Measurements from ENCODE around the gene GPAT3. TPM values are rescaled to one million over a fixed set of nuclear protein-coding genes. Genes with fewer than 3 reads are reported as not detected.

Gene GPAT3
- total RNA-seq, 1 experiment from 2014 or later, result 15.1 TPM

- POLR2A ChIA-PET, result no interaction called here
- no peaks in the 10 kb centered on the region for H3K9me3 ChIP-seq (ENCODE audit: control insufficient read depth, insufficient read depth, low read depth, low read length)
- no peak overlapping the region for H3K4me3 ChIP-seq (ENCODE audit: low read depth in 2 of 2, low read length in 2 of 2)
- no peak overlapping the region for H3K27ac ChIP-seq (ENCODE audit: low read length)
- in situ Hi-C loops (cut with HindIII; ENCODE audit: low pct_unique_long_range_greater_than_20kb, low sequenced_read_pairs), result no loop called here
- ATAC-seq (peak; percentile 48; the same call in 1 of the 2 replicates), DNase-seq (ENCODE audit: low read depth, low spot score) (no peak)
- no peaks in the 10 kb centered on the region; the same call in 1 of the 2 replicates for H3K36me3 ChIP-seq (ENCODE audit: control insufficient read depth, insufficient read depth, low read length)
- TF ChIP-seq CTCF (IDR thresholded peaks at IDR 0.05) (no peak), TCF7L2 (IDR thresholded peaks at IDR 0.05; ENCODE audit: low read depth, low read length) (no peak), POLR2AphosphoS5 (IDR thresholded peaks at IDR 0.05; ENCODE audit: low read depth, low read length) (no peak), SIN3A (IDR thresholded peaks at IDR 0.05; ENCODE audit: borderline replicate concordance, insufficient read depth, low read depth, low read length) (no peak), REST (IDR thresholded peaks at IDR 0.05; ENCODE audit: insufficient read depth in 1 of 2, low read depth in 2 of 2, low read length in 1 of 2) (no peak)
- CTCF ChIA-PET, result no interaction called here
- no peaks in the 10 kb centered on the region for H3K27me3 ChIP-seq (ENCODE audit: control insufficient read depth, insufficient read depth, low read length)
- H3K4me1 ChIP-seq (ENCODE audit: control insufficient read depth, insufficient read depth, low read length), result no peaks in the 10 kb centered on the region
- intact Hi-C loops (cut with micrococcal nuclease; ENCODE audit: unreplicated experiment), result no loop called here
- no TSS peak for BruUV-seq (replicated peaks)
These were observed 45.7 kb downstream of the GPAT3 start for GRCh38 chr4:83581411-83582288.

- no TSS peak for BruUV-seq (replicated peaks)
These were observed 46.4 kb downstream of the GPAT3 start for GRCh38 chr4:83582289-83582785.

More at GRCh38 chr4:83582289-83582785, 46.4 kb downstream of the GPAT3 start:
- no peak for DNase-seq (ENCODE audit: low read depth, low spot score)
- ChIA-PET POLR2A (no interaction called here), CTCF (interaction anchor here (0.7 kb wide), 1 partner anchor 13 kb away, joined by 5 read pairs; no protein-coding TSS in a partner anchor)
- intact Hi-C loops (cut with micrococcal nuclease; ENCODE audit: unreplicated experiment), result no loop called here
- peak; percentile 42; the same call in 1 of the 2 replicates for ATAC-seq
- in situ Hi-C loops (cut with HindIII; ENCODE audit: low pct_unique_long_range_greater_than_20kb, low sequenced_read_pairs), result no loop called here
- TF ChIP-seq POLR2AphosphoS5 (IDR thresholded peaks at IDR 0.05; ENCODE audit: low read depth, low read length), result no peak
- TF ChIP-seq CTCF (IDR thresholded peaks at IDR 0.05), result peak; percentile 46
- Histone ChIP-seq H3K27me3 (ENCODE audit: control insufficient read depth, insufficient read depth, low read length) (no peaks in the 10 kb centered on the region), H3K4me3 (ENCODE audit: low read depth in 2 of 2, low read length in 2 of 2) (no peak overlapping the region), H3K36me3 (ENCODE audit: control insufficient read depth, insufficient read depth, low read length) (no peaks in the 10 kb centered on the region; the same call in 1 of the 2 replicates), H3K27ac (ENCODE audit: low read length) (no peak overlapping the region), H3K4me1 (ENCODE audit: control insufficient read depth, insufficient read depth, low read length) (no peaks in the 10 kb centered on the region), H3K9me3 (ENCODE audit: control insufficient read depth, insufficient read depth, low read depth, low read length) (no peaks in the 10 kb centered on the region)

All from Panc1 (cell line).